Stimulated activated CD4-positive, alpha-beta T cell treated with anti-CD3 and anti-CD28 coated beads, Interleukin-12 subunit alpha, Interleukin-12 subunit beta, amount 100 ng/mL, for 24 hours (primary cell): Measurements from ENCODE around the gene PIN1.

Experiments
- DNase-seq, 2 experiments: peaks; one replicate each; pipeline ENCODE4 v3.0.0-alpha.2; 2020; ENCODE audit warnings: low read depth in 2 of 2

The PIN1 gene

DNA sequence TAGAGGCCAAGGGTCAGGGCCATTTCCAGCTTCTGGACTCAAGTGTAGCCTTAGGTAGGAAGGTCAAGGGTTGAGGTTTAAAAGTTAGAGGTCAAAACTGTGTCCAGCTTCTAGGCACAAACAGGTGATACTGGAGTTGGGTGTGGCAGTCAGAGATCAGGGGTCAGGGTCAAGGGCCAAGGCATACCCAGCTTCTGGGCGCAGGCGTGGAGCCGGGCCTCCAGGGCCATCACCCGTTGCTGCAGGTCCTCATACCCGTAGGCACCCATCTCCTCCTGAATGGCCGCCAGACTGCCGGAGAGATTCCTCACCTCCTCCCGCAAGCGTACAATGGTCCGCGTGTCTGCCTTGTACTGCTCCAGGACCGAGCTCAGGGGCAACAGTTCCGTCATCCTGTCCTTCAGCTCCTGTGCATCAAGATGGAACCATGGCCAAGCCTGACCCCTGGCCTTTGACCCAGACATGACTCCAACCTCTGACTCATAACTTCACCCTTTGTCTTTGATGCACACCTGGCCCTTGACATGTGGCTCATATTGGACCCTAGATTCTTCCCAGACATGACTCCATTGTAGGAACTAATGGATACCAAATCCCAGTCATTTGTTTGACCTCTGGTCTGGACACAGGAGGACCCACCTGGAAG lies 22.1 kb downstream of the PIN1 start:
- no peak for DNase-seq

DNA sequence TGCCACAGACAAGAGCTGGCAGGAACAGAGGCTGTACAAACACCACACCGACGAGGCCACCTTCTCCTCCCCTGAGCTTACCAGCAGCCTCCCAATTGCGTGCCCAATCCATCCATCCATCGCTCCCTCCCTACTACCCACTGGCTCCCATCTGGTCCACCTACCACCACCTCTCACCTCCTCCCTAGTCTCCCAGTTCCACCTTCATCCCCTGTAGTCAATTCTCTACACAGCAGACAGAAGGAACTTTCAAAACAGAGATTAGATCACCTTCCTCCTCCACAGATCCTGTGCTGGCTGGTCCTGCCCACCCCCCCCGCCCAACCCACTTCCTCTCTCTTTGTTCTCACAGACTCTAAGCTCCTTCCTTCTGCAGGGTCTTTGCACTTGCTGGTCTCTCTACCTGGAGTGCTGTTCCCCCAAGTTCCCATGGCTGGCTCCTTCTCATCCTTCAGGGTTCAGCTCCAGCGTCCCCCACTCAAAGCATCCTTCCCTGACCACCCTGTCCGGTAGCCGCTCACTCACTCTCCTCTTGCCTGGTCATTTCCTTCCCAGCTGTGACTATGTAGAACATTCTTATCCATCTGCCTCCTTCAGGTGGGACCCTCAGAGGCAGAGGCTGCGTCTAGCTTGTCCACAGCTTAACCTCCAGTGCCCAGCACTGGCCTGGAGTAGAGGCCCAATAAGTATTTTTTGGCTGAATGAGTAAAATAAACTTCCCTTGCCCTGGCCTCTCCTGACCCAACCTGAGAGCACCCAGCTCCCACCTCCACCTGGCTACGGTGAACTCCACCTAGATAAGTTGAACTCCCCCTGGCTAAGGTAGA lies 23.0 kb downstream of the PIN1 start:
- DNase-seq: no peak

DNA sequence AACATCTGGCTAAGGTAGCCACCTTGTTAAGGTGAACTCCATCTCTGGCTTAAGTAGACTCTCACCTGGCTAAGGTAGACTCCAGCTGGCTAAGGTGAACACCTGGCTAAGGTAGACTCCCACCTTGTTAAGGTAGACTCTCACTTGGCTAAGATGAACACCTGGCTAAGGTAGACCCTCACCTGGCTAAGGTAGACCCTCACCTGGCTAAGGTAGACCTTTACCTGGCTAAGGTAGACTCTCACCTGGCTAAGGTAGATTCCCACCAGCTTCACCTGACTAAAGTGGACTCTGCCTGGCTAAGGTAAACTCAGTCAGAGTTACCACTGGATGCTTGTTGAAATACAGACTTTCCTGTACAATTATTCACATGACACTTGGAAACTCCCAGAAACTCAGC lies 23.6 kb downstream of the PIN1 start:
- DNase-seq: no peak

DNA sequence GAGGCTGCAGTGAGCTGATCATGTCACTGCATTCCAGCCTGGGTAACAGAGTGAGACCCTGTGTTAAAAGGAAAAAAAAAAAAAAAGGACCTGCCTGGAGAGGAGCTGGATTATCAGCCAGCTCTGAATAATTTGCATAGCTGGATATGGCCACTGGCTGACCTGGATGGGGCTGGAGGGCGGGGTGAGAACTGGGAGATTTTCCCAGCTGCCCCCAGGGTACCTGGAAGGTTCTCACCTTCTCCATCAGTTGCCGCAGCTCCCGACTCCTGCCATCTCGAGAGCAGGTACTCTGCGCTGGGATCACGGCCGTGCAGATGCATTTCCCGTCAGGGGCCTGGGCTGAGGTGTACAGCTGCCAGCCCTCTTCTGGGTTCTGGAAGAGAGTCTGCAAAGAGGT lies 25.3 kb downstream of the PIN1 start:
- no peak for DNase-seq

DNA sequence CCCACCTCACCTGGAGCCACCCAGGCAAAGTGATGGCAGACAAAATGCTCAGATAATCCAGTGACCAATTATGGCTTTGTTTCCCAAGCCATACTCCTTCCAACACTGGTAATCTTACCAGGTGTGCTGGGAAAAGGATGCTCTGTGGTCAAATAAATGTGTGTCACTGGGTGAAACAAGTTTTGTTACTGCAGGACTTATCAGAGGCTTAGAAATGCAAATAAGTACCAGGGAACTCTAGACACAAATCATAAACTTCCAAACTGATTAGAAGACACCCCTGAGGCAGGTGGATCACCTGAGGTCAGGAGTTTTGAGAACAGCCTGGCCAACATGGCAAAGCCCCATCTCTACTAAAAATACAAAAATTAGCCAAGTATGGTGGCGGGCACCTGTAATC lies 26.4 kb downstream of the PIN1 start:
- DNase-seq: no peak

DNA sequence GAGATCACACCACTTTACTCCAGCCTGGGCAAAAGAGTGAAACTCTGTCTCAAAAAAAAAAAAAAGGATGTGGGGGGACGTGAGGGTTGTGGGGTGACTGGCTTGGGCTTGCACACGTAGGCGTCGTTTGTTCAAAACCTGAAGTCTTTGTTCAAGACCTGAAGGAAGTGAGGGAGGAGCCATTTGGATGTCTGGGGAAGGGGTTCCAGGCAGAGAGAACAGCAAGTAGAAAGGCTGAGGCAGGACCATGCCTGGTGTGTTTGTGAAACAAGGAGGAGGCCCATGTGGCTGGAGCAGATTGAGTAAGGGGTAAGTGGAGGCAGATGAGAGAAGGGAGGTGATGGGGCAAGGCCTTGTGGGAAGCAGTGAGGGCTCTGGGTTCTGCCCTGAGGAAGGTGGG lies 27.8 kb downstream of the PIN1 start:
- DNase-seq: no peak

DNA sequence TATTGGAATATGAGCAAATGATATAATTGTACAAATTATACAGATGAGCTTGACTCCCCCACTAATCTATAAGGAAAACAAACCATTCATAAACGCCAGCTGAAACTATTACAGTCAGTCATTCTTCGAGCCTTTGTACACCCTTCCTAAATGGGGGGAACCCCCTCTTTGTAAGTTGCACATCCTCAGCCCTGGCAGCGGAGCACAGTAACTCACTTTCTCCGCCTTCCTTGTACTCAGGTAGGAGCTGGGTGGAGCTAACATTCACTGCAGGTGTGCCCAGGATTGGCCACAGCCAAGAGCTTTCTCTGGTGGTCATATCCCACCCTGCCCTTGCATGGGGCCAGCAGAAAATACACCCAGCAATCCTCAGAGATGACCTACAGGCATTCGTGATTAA lies 28.6 kb downstream of the PIN1 start:
- DNase-seq: no peak

DNA sequence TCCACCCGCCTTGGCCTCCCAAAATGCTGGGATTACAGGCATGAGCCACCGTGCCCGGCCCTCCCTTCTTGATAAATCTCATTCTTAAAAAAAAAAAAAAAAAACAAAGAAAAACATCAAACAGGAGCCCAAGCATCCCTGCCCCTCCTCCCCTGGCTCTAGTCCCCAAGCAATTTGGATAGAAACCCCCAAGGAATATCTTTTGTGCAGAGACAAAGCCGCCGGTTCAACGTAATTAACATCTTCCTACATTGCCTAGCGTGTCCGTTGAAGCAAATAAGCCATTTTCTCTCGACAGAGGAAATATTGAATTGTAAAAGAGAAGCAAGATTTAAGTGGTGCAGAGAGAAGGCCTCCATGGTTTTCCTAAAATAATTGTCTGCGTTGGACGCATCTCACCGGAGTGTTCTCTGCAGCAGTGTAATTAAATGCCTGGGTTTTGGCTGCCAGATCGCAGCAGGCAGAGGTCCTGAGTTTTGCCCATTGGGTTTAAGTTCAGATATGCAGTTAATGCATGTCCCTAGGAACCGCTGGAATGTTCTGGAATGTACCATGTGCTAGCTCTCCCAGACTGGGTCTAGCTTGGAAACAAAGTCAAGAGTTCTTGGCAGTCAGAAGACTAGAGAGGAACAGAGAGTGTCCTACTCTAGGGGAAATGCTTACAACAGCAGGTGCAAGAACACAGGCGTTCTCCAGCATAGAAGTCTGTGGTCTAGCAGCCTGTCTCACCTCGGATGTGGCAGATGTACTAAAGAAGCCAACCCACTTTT lies 30.8 kb downstream of the PIN1 start:
- DNase-seq: no peak

DNA sequence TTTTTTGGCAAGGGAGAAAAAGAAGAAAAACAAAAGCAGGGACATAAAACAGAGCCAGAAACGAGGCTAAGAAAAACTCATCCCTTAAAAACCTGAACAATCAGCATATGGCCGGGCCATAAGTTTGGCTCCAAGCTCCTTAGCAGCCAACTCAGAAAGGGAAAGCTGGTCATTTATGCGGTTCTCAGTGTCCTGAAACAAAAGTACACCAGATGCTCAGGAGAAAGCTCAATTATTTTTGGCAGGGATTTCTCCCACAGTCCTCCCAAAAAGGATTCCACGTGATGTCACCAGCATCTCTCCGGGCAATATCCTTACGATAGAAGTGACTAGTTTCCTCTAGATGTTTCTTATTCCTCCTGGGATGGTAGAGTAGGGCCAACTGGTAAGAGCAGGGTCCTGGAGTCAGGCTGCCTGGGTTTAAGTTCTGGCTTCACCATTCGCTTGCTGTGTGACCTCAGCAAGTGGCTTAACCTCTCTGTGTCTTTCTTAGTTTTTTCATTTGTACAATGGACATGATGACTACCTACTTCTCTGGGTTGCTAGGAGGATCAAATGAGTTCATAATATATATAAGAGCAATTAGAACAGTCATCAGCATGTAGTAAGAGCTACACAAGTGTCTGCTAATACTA lies 34.0 kb downstream of the PIN1 start:
- DNase-seq: no peak

DNA sequence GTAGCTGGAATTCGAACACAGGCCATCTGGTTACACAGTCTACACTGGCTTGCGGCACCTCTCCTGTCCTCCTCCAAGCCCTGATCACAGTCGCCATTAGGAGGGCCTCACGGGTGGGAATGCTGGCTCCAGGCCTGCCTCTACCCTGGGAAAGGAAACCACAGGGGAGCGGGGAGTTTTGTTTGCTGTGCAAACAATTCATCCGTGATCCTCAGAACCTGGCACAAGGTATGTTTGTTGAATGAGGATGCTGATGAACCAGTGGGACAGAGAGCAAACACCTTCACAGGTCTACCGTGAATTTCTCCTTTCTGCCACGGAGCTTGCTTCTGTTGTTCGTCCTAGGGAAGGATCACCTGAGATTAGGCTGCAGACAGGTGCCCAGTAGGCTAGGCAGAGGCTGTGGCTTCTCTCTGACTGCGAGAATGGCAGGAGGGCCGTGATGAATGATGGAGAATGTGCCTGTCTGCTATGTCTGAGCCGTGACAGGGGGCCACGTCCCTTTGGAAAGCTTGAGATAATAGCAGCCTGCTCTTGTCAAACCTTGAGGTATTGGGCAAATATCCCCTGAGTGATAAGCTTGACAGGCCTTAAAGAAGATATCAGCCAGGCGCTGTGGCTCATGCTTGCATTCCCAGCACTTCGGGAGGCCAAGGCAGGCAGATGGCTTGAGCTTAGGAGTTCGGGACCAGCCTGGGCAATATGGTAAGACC lies 36.7 kb downstream of the PIN1 start:
- DNase-seq: no peak

DNA sequence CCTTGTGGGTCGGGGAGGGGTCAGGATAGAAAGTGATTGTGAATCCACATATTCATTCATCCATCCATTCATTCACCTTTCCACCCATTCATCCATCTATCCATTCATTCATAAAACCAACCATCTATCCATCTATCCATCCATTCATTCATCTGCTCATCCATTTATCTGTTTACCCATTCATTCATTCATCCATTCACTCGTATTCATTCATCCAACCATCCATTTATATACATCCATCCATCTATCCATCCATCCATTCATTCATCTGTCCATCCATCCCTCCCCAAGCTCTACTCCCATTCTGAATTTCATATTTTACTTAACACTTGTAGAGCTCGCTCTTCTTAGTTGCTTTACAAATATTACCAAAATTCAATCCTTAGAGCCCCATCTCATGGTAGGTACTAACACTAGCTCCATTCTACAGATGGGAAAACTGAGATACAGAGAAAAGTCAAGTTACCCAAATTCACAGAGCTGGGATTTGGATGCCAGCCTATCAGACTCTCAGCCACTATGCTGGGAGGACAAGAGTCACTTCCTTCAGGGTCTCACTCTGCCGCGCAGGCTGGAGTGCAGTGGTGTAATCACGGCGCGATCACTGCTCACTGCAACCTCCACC lies 37.6 kb downstream of the PIN1 start:
- no peak for DNase-seq

DNA sequence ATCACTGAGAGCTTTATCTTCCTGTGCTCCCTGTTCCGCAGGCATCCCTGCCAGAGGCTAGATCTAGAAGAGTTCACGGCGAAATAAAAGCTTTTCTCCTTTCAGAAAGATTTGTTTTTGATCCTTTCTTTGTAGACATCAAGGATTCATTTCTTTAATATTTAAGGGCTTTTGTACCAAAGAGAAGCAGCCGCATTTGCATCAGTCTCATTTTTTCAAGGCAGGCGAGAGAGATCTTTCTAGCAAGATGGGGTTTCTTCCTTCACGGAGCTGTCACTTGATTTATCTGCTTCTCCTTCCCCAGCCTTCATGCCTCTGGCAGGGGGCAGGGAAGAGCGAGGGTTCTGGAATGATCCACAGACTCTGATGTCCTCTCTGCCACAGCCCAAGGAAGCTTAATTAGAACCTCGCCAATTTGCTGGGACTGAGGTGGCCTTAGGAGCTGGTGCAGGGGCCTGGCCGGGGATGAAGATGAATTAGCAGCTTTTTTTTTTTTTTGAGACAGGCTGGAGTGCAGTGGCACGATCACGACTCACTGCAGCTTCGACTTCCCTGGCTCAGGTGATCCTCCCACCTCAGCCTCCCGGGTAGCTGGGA lies 40.0 kb downstream of the PIN1 start:
- no peak for DNase-seq

DNA sequence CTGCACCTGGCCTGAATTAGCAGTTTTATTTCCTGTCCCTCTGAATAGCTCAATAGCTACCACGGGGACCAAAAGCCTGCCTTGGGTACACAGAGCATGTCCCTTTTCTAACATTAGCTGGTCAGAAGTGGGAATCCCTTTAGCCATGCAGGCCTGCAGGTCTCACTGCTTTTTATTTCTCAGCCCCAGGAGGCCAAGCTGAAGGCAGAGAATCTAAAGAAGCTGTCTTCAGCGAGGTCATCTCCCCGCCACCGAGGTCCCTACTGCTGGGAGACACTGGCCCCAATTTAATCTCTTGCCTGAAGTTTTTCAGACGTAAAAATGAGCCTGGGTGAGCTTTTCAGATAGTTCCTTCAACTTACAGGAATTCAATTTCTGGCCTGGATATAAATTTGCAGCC lies 40.7 kb downstream of the PIN1 start:
- no peak for DNase-seq

DNA sequence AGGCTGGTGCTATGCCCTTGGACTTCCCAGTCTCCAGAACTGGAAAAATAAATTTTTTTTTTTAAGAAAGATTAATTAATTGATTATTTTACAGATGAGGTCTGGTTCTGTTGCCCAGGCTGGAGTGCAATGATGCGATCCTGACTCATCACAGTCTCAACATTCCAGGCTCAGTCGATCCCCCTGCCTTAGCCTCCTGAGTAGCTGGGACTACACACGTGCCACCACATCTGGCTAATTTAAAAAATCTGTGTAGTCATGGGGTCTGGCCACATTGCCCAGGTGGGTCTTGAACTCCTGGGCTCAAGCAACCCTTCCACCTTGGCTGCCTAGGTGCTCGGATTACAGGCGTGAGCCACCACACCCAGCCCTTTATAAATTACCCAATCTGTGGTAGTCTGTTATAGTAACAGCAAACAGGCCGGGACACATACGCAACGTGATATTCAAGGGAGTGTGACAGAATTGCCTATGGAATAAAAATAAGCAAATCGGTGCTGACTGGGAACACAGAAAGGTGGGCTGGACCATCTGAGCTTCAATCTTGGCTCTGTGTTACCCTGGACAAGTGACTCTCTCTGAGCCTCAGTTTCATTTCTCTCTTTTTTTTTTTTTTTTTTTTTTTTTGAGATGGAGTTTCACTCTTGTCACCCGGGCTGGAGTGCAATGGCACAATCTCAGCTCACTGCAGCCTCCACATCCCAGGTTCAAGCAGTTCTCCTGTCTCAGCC lies 42.8 kb downstream of the PIN1 start:
- no peak for DNase-seq

DNA sequence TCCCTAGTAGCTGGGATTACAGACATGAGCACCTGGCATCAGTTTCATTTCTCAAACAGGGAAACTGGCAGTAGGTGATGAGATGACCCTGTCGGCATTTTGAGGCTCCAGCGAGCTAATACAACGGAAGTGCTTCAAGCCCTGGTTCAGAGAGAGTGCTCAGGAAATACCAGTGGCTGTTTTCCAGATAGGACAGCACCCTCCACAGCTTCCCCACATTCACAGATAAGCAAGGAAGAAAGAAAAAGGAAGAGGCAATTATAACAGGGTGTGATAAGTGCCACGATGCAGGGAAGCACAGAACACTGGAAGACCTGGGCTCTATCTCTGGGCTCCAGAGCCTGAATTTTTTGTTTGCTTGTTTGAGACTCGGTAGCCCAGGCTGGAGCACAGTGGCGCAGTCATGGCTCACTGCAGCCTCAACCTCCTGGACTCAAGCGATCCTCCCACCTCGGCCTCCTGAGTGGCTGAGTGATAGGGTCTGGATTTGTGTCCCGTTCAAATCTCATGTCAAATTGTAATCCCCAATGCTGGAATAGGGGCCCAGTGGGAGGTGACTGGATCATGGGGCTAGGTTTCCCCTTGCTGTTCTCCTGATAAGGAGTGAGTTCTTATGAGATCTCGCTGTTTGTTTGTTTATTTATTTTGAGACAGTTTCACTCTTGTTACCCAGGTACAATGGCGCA lies 43.5 kb downstream of the PIN1 start:
- no peak for DNase-seq

DNA sequence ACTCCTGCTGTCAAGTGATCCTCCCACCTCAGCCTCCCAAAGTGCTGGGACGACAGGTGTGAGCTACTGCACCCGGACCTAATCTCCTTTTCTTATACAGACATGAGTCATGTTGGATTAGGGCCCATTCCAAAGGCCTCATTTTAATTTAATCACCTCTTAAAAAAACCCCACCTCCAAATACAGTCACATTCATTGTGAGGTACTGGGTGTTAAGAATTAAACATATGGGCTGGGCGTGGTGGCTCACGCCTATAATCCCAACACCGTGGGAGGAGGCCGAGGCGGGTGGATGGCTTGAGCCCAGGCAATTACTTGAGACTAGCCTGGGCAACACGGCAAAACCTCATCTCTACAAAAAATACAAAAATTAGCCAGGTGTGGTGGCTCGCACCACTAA lies 46.6 kb downstream of the PIN1 start:
- DNase-seq: no peak

DNA sequence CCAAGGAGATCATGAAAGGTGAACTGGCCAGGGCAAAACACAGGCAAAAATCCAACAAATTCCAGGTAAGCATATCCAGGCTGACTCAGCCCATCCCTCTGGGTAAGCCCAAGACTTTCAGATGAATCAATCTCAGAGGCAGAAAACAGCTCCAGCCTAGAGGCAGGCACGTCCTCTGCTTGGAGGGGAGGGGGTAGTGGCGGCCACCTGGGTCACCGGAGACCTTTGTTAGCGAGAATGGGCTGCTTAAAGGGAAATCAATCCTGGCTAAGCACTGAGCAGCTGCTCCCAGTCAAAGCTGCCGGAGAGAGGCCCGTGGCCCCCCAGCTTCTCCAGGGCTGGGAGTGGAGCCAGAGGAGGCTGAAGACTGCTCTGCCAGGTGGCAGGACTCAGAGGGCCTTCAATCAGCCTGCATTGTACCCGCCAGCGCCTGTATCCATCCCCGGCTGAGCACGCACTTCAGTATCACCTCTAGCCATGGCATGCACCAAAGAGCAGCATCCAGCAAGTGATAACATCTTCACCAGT lies 48.2 kb downstream of the PIN1 start:
- DNase-seq: no peak

DNA sequence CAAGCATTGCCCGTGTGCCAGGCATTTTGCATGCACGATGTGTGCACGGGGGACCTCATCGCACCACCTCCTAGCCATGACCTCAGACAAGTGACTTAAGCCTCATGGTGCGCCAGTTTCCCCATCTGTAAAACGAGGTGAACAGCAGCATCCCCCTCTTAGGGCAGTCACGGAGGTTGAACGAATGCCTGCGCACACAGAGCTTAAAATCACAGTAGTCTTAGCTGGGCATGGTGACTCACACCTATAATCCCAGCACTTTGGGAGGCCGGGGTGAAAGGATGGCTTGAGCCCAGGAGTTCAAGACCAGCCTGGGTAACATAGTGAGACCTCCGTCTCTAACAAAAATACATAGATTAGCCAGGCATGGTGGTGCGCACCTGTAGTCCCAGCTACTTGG lies 48.6 kb downstream of the PIN1 start:
- DNase-seq: no peak

DNA sequence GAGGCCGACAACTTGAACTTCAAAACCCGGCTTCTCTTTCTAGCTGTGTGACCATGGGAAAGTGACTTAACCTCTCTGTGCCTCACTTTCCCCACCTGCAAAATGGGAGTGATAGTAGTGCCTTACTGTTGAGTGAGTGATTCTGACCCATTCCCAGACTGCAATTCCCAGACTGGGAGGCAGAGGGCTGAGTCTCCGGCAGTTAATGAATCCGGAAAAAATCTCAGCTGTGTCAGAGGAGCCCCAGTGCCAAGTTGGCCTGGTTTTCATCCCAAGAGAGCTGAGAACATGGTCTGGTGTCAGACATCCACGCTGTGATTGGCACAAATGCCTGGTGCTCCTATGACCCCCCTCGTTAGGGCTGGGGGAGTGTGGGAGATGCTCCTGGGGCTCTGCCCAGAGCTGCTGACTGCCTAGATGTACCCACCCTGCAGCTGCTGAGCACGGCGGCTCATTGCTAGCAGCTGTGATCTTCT lies 50.0 kb downstream of the PIN1 start:
- DNase-seq: no peak
